ENCODE data around the gene CLEC4F.

GRCh38 chr2:70801607-70802263 lies 18.7 kb downstream of the CLEC4F start:
- TF ChIP-seq CTCF (IDR thresholded peaks at IDR 0.05; ENCODE audit: low read depth, low read length) (no peak), MAX (IDR thresholded peaks at IDR 0.05; ENCODE audit: low read depth, low read length) (no peak)
